ENCODE measurements around the gene PSMB10.
A peak's percentile ranks its signal among the peaks of the same experiment; 100 is the strongest.

The PSMB10 gene

DNA sequence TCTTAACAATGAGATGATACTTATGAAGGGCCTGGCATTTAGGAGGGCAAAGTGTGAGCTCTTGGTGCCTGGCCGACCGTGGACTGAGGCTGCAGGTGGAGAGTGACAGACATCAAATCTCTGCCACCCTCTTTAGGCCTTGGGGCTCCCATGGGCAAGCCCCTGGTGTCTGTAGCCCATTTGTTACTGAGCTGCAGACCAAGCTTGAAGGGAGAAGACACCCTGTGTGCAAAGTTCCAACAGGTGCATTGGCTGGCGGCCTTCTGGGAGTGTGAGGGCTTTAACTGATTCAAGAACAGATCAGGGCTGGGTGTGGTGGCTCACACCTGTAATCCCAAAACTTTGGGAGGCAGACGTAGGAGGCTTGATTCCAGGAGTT, 4.2 kb downstream of the PSMB10 start:
- DNase-seq: no peak
- in situ Hi-C loops (cut with HindIII; ENCODE audit: low pct_ligation_motif_present, low pct_unique_long_range_greater_than_20kb, low sequenced_read_pairs): no loop called here

DNA sequence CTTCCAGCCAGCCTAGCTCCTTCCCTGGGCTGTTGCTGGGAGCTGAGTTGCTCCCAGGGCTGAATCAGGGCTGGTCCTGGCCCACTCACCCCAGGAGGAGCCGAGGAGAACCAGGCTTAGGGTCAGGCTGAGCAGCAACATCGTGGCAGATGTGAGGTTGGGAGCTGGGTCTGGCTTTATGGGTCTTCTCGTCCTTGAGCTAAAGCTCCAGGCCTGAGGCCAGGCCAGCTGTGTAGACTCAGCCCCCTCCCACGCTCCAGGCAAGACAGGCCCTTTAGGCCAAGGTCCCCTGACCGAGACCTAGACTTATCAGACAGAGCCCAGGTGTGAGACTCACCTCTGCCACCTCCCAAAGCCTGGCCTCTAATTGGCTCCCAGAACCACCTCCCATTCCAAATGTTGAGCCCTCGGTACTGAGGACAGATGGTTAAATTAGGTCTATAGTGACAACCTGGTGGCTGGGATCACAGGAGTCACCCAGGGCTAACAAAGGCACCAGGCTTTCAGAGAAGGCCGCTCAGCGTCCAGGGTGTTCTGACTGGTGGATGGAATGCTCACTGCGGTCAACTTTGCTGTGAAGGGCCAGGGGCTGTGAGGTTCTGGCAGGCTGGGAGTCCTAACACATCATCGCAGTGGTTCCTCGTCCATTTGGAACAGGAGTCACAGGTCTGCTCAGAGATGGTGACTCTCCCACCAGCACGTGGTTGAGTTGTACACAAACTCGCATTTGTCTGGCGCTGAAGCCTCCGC, 4.8 kb downstream of the PSMB10 start, which contains the start of gene CTRL:
Gene CTRL, minus strand, starts transcription at position 151 of the 750 bp plus-strand sequence. Its CDS starts 10 bp downstream, at position 141.
- in situ Hi-C loops (cut with HindIII; ENCODE audit: low pct_ligation_motif_present, low pct_unique_long_range_greater_than_20kb, low sequenced_read_pairs): no loop called here
- DNase-seq: no peak

DNA sequence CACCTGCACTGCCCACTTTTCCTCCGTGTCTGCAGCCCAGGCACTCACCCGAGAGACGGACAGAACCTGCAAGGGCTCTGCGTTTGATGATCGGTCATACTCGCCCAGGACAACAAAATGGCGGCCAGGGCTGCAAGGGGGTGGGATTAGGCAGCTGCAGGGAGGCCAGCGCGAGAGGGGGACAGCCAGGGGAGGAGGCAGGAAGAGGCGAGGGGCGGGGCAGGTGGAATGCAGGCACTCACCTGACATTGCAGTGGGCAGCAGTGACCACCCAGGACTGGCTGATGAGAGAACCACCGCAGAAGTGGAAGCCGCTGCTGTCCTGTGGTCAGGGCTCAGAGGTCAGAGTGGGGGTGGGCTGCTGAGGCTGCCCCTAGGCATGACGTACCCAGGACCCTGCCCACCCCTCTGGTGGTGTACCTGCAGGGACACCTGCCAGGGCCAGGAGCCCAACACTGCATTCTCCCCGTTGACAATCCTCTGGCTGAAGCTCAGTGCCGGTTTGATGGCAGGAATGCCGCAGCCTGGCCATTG, 5.9 kb downstream of the PSMB10 start:
- DNase-seq: no peak
- in situ Hi-C loops (cut with HindIII; ENCODE audit: low pct_ligation_motif_present, low pct_unique_long_range_greater_than_20kb, low sequenced_read_pairs): no loop called here

GRCh38 chr16:67930191-67930590, 6.5 kb downstream of the PSMB10 start:
- DNase-seq: no peak
- in situ Hi-C loops (cut with HindIII; ENCODE audit: low pct_ligation_motif_present, low pct_unique_long_range_greater_than_20kb, low sequenced_read_pairs): no loop called here

DNA sequence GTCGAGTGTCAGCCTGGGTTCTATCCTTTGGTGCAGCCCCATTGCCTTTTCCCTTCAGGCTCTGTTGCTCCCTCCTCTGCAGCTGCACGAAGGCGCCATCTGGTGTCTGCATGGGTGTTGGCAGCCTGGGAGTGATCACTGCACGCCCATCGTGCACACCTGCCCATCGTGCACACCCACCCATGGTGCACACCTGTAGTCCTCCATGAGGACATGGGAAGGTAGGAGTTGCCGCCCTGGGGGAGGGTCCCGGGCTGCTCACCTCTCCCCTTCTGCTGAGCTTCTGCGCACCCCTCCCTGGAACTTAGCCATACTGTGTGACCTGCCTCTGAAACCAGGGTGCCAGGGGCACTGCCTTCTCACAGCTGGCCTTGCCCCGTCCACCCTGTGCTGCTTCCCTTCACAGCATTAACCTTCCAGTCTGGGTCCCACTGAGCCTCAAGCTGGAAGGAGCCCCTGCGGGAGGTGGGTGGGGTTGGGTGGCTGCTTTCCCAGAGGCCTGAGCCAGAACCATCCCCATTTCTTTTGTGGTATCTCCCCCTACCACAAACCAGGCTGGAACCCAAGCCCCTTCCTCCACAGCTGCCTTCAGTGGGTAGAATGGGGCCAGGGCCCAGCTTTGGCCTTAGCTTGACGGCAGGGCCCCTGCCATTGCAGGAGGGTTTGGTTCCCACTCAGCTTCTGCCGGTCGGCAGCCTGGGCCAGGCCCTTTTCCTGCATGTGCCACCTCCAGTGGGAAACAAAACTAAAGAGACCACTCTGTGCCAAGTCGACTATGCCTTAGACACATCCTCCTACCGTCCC, 7.9 kb downstream of the PSMB10 start:
- DNase-seq: peak; percentile 80
- in situ Hi-C loops (cut with HindIII; ENCODE audit: low pct_ligation_motif_present, low pct_unique_long_range_greater_than_20kb, low sequenced_read_pairs): no loop called here

DNA sequence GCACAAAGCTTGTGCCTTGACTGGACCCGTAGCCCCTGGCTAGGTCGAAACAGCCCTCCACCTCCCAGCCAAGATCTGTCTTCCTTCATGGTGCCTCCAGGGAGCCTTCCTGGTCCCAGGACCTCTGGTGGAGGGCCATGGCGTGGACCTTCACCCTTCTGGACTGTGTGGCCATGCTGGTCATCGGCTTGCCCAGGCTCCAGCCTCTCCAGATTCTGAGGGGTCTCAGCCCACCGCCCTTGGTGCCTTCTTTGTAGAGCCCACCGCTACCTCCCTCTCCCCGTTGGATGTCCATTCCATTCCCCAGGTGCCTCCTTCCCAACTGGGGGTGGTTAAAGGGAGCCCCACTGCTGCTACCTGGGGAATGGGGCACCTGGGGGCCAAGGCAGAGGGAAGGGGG, 8.5 kb downstream of the PSMB10 start:
- in situ Hi-C loops (cut with HindIII; ENCODE audit: low pct_ligation_motif_present, low pct_unique_long_range_greater_than_20kb, low sequenced_read_pairs): no loop called here
- DNase-seq: no peak

- DNase-seq: no peak
- in situ Hi-C loops (cut with HindIII; ENCODE audit: low pct_ligation_motif_present, low pct_unique_long_range_greater_than_20kb, low sequenced_read_pairs): no loop called here
Measured at GRCh38 chr16:67927131-67927941, 9.3 kb downstream of the PSMB10 start.

- in situ Hi-C loops (cut with HindIII; ENCODE audit: low pct_ligation_motif_present, low pct_unique_long_range_greater_than_20kb, low sequenced_read_pairs): no loop called here
- DNase-seq: no peak
Measured at GRCh38 chr16:67926181-67926750, 10.4 kb downstream of the PSMB10 start.

DNA sequence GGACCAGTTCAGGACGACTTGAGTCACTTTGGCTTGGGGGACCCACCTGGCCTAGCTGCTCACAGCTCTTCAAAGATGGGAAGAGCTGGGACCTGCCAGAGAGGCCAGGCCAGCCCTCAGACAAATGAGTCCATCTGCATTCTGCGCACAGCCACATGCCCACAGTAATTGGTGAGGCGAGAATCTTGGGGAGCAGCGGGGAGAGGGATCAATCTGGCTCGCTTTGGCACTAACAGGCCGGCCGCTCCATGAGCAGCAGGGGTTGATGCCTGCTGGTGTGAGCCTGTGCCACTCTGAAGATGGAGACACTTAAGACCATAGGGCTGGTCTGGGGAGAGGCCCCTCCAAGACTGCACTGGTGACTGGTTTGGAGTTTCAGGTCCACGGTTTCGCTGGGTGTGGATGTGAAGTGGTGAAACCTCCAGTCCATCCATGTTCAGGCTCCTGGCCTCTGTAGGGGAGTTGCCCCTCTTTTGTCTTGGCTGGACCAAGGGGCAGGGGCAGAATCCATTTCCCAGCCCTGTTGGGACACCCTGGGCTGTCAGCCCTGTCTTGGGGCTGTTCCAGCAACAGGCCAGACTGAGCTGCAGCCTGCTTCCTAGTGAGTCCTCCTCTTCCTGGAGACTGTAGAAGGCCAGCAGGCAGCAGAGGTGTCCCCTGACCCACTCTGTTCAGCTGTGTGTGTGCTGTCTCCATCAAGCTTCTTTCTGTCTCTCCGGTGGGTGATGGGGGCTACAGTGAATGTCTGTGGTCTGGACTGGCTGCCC, 12.3 kb downstream of the PSMB10 start:
- no peak for DNase-seq
- in situ Hi-C loops (cut with HindIII; ENCODE audit: low pct_ligation_motif_present, low pct_unique_long_range_greater_than_20kb, low sequenced_read_pairs): no loop called here

DNA sequence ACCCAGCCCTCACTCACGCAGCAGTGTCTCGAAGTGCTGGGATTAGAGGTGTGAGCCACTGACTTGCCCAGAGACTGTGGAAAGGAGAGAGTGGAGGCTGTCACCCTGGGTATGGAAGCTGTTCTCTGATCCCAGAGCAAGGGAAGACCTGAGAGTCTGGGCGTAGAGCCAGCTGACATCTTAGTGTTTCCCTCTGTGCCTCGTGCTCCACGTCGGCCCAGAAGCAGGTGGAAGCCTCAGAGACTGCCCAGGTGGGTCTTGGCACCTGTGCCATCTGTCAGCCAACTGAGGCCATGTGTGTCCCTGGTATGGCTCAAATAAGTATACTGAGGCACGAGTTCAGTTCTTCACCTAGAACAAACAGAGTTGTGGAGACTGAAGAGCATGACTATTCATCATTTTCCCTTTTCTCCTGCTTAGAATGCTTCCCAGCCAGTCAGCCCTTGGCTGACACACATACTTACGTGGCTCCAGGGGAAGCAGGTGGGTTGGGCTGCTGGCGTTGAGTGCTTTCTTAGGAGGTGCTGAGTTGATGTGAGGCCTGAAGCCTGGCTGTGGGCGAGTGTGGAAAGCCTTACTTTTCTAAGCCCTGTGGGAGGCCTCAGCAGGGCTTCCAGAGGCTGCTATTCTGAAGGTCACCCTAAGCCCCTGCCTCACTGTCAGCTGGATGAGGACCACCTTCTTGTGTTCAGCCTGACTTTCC, 13.1 kb downstream of the PSMB10 start:
- in situ Hi-C loops (cut with HindIII; ENCODE audit: low pct_ligation_motif_present, low pct_unique_long_range_greater_than_20kb, low sequenced_read_pairs): no loop called here
- DNase-seq: no peak

DNA sequence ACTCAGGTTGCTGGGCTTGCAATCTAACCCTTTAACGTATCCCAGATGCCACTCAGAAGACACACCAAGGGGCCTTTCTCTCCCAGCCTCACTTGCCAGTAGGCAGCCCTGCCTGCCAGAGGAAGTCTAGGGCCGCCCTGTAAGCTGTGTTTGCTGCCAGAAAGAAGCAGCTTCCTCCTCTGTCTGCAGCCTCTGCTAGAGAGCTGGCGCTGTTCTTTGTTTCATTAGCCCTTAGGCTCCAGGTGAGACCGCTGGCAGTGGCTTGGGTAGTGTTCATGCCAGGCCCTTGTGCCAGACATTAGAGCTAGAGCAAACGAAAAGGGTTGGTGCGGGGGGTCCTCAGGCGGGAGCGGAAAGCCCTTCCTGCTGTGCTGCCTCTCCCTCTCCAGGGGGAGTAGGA, 13.9 kb downstream of the PSMB10 start:
- in situ Hi-C loops (cut with HindIII; ENCODE audit: low pct_ligation_motif_present, low pct_unique_long_range_greater_than_20kb, low sequenced_read_pairs): no loop called here
- no peak for DNase-seq

GRCh38 chr16:67922221-67922620, 14.4 kb downstream of the PSMB10 start:
- in situ Hi-C loops (cut with HindIII; ENCODE audit: low pct_ligation_motif_present, low pct_unique_long_range_greater_than_20kb, low sequenced_read_pairs): no loop called here
- no peak for DNase-seq

DNA sequence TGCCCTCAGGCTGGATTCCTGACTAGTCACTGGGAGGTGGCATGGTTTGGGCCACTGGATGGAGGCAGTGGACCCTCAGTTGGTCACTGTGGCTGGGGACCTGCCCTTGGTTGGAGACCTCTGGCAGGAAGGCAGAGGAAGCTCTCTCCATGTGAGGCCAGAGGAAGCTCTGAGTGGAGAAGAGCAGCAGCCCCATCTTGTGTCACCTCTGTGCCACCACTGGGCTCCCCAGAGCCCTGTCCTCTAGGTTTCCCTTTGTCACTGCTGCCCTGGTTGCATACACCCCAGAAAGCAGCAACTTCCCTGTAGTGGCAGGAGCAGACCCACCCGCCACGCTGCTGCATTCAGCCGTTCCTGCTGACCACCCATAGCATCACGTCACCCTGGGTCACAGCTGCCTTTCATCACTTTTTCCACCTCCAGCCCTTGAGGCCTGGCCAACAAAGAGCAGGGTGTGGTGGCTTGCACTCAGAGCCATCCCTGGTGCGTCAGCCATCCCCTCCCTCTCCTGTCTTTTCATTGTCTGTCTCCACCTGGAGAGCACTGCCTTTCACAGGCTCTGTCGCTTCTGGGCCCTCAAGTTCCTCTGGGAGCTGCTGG, 16.9 kb downstream of the PSMB10 start:
- no peak for DNase-seq
- in situ Hi-C loops (cut with HindIII; ENCODE audit: low pct_ligation_motif_present, low pct_unique_long_range_greater_than_20kb, low sequenced_read_pairs): no loop called here

GRCh38 chr16:67917852-67918236, 18.8 kb downstream of the PSMB10 start:
- in situ Hi-C loops (cut with HindIII; ENCODE audit: low pct_ligation_motif_present, low pct_unique_long_range_greater_than_20kb, low sequenced_read_pairs): no loop called here
- DNase-seq: peak; percentile 85

- no peak for DNase-seq
- in situ Hi-C loops (cut with HindIII; ENCODE audit: low pct_ligation_motif_present, low pct_unique_long_range_greater_than_20kb, low sequenced_read_pairs): no loop called here
Measured at GRCh38 chr16:67917140-67917851, 19.4 kb downstream of the PSMB10 start.

All from ACHN (cell line).